ENCODE measurements around the gene CAMTA1. TPM values are rescaled to one million over a fixed set of nuclear protein-coding genes. Genes with fewer than 3 reads are reported as not detected.

CAMTA1 gene
- total and polyA plus RNA-seq, 9 of the 15 experiments (the other 6 are each of a cell fraction or from before 2014, with no cell fraction given), result 43.9 to 161 (median 65.9) TPM

DNA sequence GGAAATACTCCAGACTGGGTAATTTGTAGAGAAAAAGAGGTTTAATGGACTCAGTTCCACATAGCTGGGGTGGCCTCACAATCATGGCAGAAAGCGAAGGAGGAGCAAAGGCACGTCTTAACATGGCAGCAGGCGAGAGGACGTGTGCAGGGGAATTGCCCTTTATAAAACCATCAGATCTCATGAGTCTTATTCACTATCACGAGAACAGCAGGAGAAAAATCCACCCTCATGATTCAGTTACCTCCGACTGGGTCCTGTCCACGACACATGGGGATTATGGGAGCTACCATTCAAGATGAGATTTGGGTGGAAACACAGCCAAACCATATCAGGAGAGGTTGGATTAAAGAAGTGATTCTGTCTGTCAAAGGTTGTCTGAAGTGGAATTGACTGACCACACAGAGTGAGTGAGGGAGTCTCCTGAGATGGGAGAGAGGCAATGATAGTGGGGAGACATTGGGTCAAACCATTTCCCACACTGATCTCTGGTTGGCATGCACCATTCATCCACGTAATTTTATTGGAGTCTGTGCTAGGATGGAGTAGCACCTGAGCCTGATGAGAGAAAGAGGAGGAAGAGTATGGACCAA lies 927.6 kb downstream of the CAMTA1 start:
- intact Hi-C loops (cut with micrococcal nuclease), result no loop called here
- no peak for ATAC-seq

More for the DNA sequence above, 927.6 kb downstream of the CAMTA1 start:
- no peaks in the 10 kb centered on the region for H4K20me1 ChIP-seq (replicated peaks; ENCODE audit: control insufficient read depth, insufficient read depth, low read length)
- H3K27me3 ChIP-seq (ENCODE audit: control insufficient read depth in 2 of 2, insufficient read depth in 2 of 2, low read length in 2 of 2), result peaks cover 14 to 18% of the 10 kb centered on the region in 2 experiments; a peak in 4 of 5 replicates
- in situ Hi-C loops (cut with MboI), result no loop called here
- 0% methylated on average over 8 of the region's 8 CpGs for WGBS (ENCODE audit: insufficient coverage, low coverage, missing lambda C conversion rate)
- no peaks in the 10 kb centered on the region for H3K4me1 ChIP-seq (replicated peaks in 1 of 2; ENCODE audit: control insufficient read depth in 2 of 2, insufficient read depth in 2 of 2, low read length in 2 of 2)
- DNase-seq (ENCODE audit: extremely low read depth in 1 of 4, low spot score in 3 of 4) (no peak), FAIRE-seq (no peak)
- H3K36me3 ChIP-seq (ENCODE audit: control insufficient read depth, insufficient read depth, low read length), result no peaks in the 10 kb centered on the region
- ChIA-PET POLR2A (interaction anchor here (0.7 to 1.3 kb wide), 2 partner anchors 8 to 295 kb away, joined by 4 to 5 read pairs; no protein-coding TSS in a partner anchor), CTCF (ENCODE audit: low intra/inter-chr PET ratio) (no interaction called here)
- H3K9me3 ChIP-seq (replicated peaks; ENCODE audit: control insufficient read depth, insufficient read depth, low read depth, low read length), result no peaks in the 10 kb centered on the region
- BruUV-seq (replicated peaks), result no TSS peak
- H3K27ac ChIP-seq (ENCODE audit: extremely low read depth, low read depth, low read length), result no peak overlapping the region
- no peak overlapping the region for H3K4me3 ChIP-seq
- H2AFZ ChIP-seq (ENCODE audit: low read depth, low read length), result no peak overlapping the region
- TF ChIP-seq NCOR1 (IDR thresholded peaks at IDR 0.05) (no peak), ZFP36 (IDR thresholded peaks at IDR 0.05; ENCODE audit: low read depth, low read length, partially characterized antibody) (peak; percentile 33), ZNF431 (CRISPR knock-in tag; IDR thresholded peaks at IDR 0.05) (peak; percentile 92), EP300 (IDR thresholded peaks at IDR 0.05; ENCODE audit: low read length) (no peak), MBD2 (IDR thresholded peaks at IDR 0.05; ENCODE audit: borderline replicate concordance, low read depth) (no peak), SMARCA4 (IDR thresholded peaks at IDR 0.05) (no peak)
- TF ChIP-seq, protein P1, sequence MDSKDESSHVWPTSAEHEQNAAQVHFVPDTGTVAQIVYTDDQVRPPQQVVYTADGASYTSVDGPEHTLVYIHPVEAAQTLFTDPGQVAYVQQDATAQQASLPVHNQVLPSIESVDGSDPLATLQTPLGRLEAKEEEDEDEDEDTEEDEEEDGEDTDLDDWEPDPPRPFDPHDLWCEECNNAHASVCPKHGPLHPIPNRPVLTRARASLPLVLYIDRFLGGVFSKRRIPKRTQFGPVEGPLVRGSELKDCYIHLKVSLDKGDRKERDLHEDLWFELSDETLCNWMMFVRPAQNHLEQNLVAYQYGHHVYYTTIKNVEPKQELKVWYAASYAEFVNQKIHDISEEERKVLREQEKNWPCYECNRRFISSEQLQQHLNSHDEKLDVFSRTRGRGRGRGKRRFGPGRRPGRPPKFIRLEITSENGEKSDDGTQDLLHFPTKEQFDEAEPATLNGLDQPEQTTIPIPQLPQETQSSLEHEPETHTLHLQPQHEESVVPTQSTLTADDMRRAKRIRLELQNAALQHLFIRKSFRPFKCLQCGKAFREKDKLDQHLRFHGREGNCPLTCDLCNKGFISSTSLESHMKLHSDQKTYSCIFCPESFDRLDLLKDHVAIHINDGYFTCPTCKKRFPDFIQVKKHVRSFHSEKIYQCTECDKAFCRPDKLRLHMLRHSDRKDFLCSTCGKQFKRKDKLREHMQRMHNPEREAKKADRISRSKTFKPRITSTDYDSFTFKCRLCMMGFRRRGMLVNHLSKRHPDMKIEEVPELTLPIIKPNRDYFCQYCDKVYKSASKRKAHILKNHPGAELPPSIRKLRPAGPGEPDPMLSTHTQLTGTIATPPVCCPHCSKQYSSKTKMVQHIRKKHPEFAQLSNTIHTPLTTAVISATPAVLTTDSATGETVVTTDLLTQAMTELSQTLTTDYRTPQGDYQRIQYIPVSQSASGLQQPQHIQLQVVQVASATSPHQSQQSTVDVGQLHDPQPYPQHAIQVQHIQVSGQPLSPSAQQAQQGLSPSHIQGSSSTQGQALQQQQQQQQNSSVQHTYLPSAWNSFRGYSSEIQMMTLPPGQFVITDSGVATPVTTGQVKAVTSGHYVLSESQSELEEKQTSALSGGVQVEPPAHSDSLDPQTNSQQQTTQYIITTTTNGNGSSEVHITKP (IDR thresholded peaks at IDR 0.05; ENCODE audit: partially characterized antibody), result peak; percentile 59
- no peak overlapping the region for H3K9ac ChIP-seq (ENCODE audit: insufficient read depth in 1 of 2, low read depth in 2 of 2, low read length in 2 of 2)
- H3K79me2 ChIP-seq (ENCODE audit: control insufficient read depth, insufficient read depth, low read length), result no peaks in the 10 kb centered on the region
- no peaks in the 10 kb centered on the region for H3K9me1 ChIP-seq (ENCODE audit: control insufficient read depth, insufficient read depth, low read length)
- H3K4me2 ChIP-seq (ENCODE audit: insufficient read depth, low read length), result no peak overlapping the region
